HFFc6 (cell line): ENCODE results near the gene GSG1L. TPM values are rescaled to one million over a fixed set of nuclear protein-coding genes. Genes with fewer than 3 reads are reported as not detected.

ENCODE experiments used
- DNase-seq: peaks from one replicate; pipeline ENCODE4 v3.0.0-alpha.2; 2018
- H3K27ac Mint-ChIP-seq: 2 replicates; pipeline ENCODE4 v1.8.0; 2020; ENCODE audit warnings: mild to moderate bottlenecking, mixed read lengths
- H3K27me3 Mint-ChIP-seq: 2 replicates; pipeline ENCODE4 v1.8.0; 2021; ENCODE audit warnings: mild to moderate bottlenecking, moderate library complexity, mixed read lengths; ENCODE audit not compliant: insufficient read depth
- H3K36me3 Mint-ChIP-seq: 2 replicates; pipeline ENCODE4 v1.8.0; 2021; ENCODE audit warnings: low read depth, mixed read lengths
- H3K4me1 Mint-ChIP-seq: 2 replicates; pipeline ENCODE4 v1.8.0; 2020; ENCODE audit warnings: low read depth, mixed read lengths
- H3K4me3 Mint-ChIP-seq: 2 replicates; pipeline ENCODE4 v1.8.0; 2020; ENCODE audit warnings: mild to moderate bottlenecking, moderate library complexity, mixed read lengths
- H3K9me3 Mint-ChIP-seq: 2 replicates; pipeline ENCODE4 v1.8.0; 2020; ENCODE audit warnings: mild to moderate bottlenecking, mixed read lengths
- total RNA-seq, 6 experiments: library from RNA; stranded (reverse); fragmentation: NEBNext Ultra II Directional; extraction: Animal tissue kit (Norgen Biotek cat#: 25700); gene quantifications; 2 replicates in 1 of 6; 3 replicates in 5 of 6; pipeline ENCODE4 v1.2.3, GENCODE V29; 2021
- TF ChIP-seq, protein P1 (sequence below): fragments of 200-600 bp; sonication (generic); IDR thresholded peaks from 2 replicates; pipeline ENCODE4 v1.5.0; 2021; ENCODE audit warnings: antibody characterized with exemption, mild to moderate bottlenecking

The GSG1L gene
- total RNA-seq, 6 experiments from 2014 or later = not detected

DNA sequence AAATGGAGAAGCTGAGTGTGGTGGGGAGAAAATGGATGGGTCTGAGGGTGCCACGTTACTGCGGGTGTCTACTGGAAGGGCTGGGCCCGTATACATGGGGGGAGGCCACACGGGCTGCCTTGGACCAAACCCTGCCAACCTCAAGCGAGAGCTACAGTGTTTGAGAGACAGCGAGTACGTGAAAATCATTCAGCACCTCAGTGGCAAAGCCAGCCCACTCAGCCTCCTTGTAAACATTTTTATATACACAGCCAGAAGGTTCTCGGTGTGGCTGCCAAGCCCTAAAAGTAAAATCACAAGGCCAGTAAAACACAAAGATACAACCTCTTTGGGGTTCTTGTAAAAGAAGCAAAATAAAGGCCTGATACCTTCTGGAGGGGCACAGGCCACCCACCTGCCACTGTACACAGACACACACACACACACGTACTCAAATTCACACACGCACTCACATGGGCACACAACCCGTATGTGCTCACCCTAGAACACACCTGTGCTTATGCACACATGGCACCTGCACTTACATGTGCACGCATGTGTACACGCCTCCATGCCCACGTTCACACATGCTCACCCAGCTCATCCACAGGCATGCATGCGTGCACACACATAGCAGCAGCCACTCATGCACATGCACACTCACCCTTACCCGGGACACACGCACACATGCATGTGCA, 102.8 kb downstream of the GSG1L start:
- Mint-ChIP-seq H3K9me3 (peaks cover 5% of the 10 kb centered on the region; the same call in 1 of the 2 replicates), H3K4me1 (no peaks in the 10 kb centered on the region)

DNA sequence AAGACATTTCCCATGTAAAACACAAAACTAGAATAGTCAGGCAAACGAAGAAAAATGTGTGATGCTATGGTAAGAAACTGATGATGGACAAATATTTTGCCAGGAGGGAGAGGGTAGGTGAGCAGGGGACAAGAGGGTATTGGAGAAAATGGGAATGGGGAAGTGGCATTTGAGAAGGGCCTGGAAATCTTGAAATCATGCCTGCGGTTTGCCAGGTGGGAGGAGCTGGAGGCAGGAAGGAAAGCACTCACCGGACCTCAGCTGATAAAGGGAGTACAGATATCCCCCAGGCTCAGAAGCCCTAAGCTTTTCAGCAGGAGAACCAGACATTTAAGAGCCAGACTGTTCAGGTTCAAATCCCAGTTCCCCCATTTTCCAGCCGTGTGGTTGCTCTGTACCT, 103.6 kb downstream of the GSG1L start:
- no peak overlapping the region for H3K27ac Mint-ChIP-seq
- H3K4me1 Mint-ChIP-seq = no peaks in the 10 kb centered on the region
- peaks cover 8% of the 10 kb centered on the region for H3K36me3 Mint-ChIP-seq
- peaks cover 13% of the 10 kb centered on the region for H3K9me3 Mint-ChIP-seq
- no peak overlapping the region for H3K4me3 Mint-ChIP-seq
- peaks cover 38% of the 10 kb centered on the region for H3K27me3 Mint-ChIP-seq
- no peak for DNase-seq
- TF ChIP-seq, protein P1, sequence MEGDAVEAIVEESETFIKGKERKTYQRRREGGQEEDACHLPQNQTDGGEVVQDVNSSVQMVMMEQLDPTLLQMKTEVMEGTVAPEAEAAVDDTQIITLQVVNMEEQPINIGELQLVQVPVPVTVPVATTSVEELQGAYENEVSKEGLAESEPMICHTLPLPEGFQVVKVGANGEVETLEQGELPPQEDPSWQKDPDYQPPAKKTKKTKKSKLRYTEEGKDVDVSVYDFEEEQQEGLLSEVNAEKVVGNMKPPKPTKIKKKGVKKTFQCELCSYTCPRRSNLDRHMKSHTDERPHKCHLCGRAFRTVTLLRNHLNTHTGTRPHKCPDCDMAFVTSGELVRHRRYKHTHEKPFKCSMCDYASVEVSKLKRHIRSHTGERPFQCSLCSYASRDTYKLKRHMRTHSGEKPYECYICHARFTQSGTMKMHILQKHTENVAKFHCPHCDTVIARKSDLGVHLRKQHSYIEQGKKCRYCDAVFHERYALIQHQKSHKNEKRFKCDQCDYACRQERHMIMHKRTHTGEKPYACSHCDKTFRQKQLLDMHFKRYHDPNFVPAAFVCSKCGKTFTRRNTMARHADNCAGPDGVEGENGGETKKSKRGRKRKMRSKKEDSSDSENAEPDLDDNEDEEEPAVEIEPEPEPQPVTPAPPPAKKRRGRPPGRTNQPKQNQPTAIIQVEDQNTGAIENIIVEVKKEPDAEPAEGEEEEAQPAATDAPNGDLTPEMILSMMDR = no peak

More for the DNA sequence above, 102.8 kb downstream of the GSG1L start:
- Mint-ChIP-seq H3K27me3 (peaks cover 39% of the 10 kb centered on the region), H3K36me3 (no peaks in the 10 kb centered on the region), H3K27ac (no peak overlapping the region), H3K4me3 (no peak overlapping the region)
- DNase-seq = no peak
- TF ChIP-seq, protein P1 = no peak

DNA sequence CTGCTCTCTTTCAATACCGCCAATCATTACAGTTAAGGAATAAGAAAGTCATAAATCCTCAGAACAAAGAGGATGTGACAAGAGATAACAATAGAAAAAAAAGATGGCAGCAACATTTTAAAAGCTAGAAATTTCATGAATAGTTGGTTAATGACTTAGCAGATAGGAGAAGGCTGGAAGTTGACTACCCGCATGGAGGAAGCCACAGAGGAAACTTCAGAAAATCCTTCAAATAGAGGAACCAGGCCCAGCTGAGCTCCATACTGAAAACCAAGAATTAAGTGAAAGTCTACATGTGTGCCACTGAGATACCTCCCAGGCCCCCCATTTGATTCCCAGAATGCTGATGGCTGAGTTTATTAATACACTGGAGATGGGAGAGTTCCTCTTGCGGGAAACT, 109.3 kb downstream of the GSG1L start:
- Mint-ChIP-seq H3K9me3 (peaks cover 12% of the 10 kb centered on the region), H3K27me3 (peaks cover 36% of the 10 kb centered on the region), H3K4me1 (peaks cover 11% of the 10 kb centered on the region), H3K4me3 (no peak overlapping the region), H3K27ac (no peak overlapping the region), H3K36me3 (peaks cover 10% of the 10 kb centered on the region)
- no peak for DNase-seq
- TF ChIP-seq, protein P1 = no peak

DNA sequence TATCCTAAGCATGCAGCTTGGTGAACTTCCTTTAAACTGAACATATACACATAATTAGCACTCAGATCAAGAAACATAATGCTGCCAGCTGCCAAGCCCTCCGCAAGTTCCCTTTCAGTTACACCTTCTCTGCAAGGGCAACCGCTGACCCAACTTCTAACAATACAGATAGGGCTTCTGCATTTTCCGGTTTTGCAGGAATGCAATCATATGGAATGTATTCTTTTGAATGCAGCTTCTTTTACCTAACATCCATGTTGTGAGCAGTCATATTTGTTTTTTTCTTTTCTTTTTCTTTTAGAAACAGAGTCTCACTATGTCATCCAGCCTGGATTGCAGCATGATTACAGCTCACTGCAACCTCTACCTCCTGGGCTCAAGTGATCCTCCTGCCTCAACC, 110.7 kb downstream of the GSG1L start:
- Mint-ChIP-seq H3K36me3 (peaks cover 10% of the 10 kb centered on the region), H3K9me3 (peaks cover 12% of the 10 kb centered on the region), H3K27ac (no peak overlapping the region), H3K27me3 (peaks cover 35% of the 10 kb centered on the region), H3K4me3 (no peak overlapping the region), H3K4me1 (peaks cover 11% of the 10 kb centered on the region)
- no peak for DNase-seq
- TF ChIP-seq, protein P1 = no peak

DNA sequence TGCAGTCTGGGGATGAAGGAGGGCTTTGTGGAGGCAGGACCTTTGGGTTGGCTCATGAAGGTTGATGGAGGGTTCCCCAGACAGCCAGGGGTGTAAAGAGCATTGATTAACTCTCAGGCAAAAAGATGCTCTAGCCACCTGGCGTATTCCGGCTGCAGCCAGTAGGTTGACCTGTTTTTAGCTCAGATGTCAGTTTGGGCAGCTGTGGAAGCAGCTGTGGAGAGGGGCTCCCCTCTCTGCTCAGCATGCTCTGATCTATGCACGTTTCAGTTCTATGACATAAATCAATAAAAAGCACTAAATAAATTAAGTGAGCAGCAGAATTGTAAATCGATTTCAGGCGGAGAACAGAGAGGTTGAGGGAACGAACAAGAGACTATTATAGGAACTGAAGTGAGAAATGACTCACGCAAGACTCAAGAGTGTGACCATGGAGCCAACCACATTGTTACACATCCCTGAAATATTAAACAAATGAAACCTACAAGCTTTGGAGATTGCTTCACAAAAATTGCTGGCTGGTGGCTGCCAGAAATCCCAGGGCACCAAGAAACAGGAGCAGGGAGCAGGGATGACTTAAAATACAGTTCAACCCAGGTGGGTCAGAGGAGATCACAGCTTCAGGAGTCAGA, 111.9 kb downstream of the GSG1L start:
- TF ChIP-seq, protein P1 = no peak
- DNase-seq = peak; percentile 33
- no peak overlapping the region for H3K4me3 Mint-ChIP-seq
- peaks cover 12% of the 10 kb centered on the region for H3K9me3 Mint-ChIP-seq
- peaks cover 10% of the 10 kb centered on the region for H3K36me3 Mint-ChIP-seq
- peaks cover 11% of the 10 kb centered on the region for H3K4me1 Mint-ChIP-seq
- H3K27me3 Mint-ChIP-seq = peaks cover 44% of the 10 kb centered on the region
- no peak overlapping the region for H3K27ac Mint-ChIP-seq
